Activated CD4-positive, alpha-beta T cell treated with anti-CD3 and anti-CD28 coated beads, Interleukin-10, Interleukin-2, amounts not matched to agents 100 ng/mL and 50 ng/mL, durations not matched to agents 16 hours and 8 hours (primary cell): ENCODE measurements around the gene CDR2L.
"Not testable (repeated sequence)": the region's sequence is repeated elsewhere in the genome, so short reads cannot be mapped to it uniquely, and the experiment has no call there.

Source experiments
- DNase-seq: peaks from one replicate; pipeline ENCODE4 v3.0.0-alpha.2; 2020

Gene CDR2L

GRCh38 chr17:74959826-74960515 lies 27.5 kb upstream of the CDR2L start:
- no peak for DNase-seq

GRCh38 chr17:74960570-74961342 lies 26.7 kb upstream of the CDR2L start:
- DNase-seq = peak; percentile 63

GRCh38 chr17:74961657-74962350 lies 25.6 kb upstream of the CDR2L start:
- DNase-seq = peak; percentile 86

- no peak for DNase-seq
These were observed 24.6 kb upstream of the CDR2L start for GRCh38 chr17:74962622-74963394.

GRCh38 chr17:74963656-74964055 lies 23.8 kb upstream of the CDR2L start:
- DNase-seq = no peak

GRCh38 chr17:74964246-74964761 lies 23.1 kb upstream of the CDR2L start:
- no peak for DNase-seq

GRCh38 chr17:74964988-74965622 lies 22.3 kb upstream of the CDR2L start:
- DNase-seq = no peak

GRCh38 chr17:74968361-74968780 lies 19.1 kb upstream of the CDR2L start:
- no peak for DNase-seq

GRCh38 chr17:74969501-74969900 lies 17.9 kb upstream of the CDR2L start:
- DNase-seq = not testable (repeated sequence)

GRCh38 chr17:74970395-74970794 lies 17.0 kb upstream of the CDR2L start:
- no peak for DNase-seq

GRCh38 chr17:74971069-74971841 lies 16.2 kb upstream of the CDR2L start:
- no peak for DNase-seq

- DNase-seq = no peak
These were observed 15.7 kb upstream of the CDR2L start for GRCh38 chr17:74971842-74972106.

- DNase-seq = peak; percentile 62
These were observed 15.1 kb upstream of the CDR2L start, which contains the start of gene HID1 for GRCh38 chr17:74972107-74972972. HID1 (minus strand) TSS chr17:74972759; CDS start chr17:74972656, 103 bp downstream.

GRCh38 chr17:74972973-74973328 lies 14.5 kb upstream of the CDR2L start:
- no peak for DNase-seq

- no peak for DNase-seq
These were observed 11.5 kb upstream of the CDR2L start for GRCh38 chr17:74975943-74976342.

GRCh38 chr17:74977802-74978201 lies 9.6 kb upstream of the CDR2L start:
- no peak for DNase-seq

GRCh38 chr17:74978240-74978639 lies 9.2 kb upstream of the CDR2L start:
- DNase-seq = no peak

- no peak for DNase-seq
These were observed 7.9 kb upstream of the CDR2L start for GRCh38 chr17:74979408-74980146.

- peak; percentile 13 for DNase-seq
These were observed 6.0 kb upstream of the CDR2L start for GRCh38 chr17:74981318-74981978.
